Effector memory CD4-positive, alpha-beta T cell (primary cell): ENCODE measurements around the gene CEP112.

Source experiments
- DNase-seq, 3 donors: peaks; one replicate each; pipeline ENCODE4 v3.0.0-alpha.2; 2020
- H3K27ac ChIP-seq: 2 replicates; pipeline ENCODE4 v1.7.0; 2013; ENCODE audit warnings: mild to moderate bottlenecking, low read length, moderate library complexity; ENCODE audit not compliant: insufficient read depth, poor library complexity, severe bottlenecking
- H3K27me3 ChIP-seq: replicated peaks from 2 replicates; pipeline ENCODE4 v1.7.0; 2013; ENCODE audit warnings: mild to moderate bottlenecking, low read length; ENCODE audit not compliant: insufficient read depth, control insufficient read depth, poor library complexity, severe bottlenecking
- H3K36me3 ChIP-seq: 2 replicates; pipeline ENCODE4 v1.7.0; 2013; ENCODE audit warnings: mild to moderate bottlenecking, low read length, moderate library complexity; ENCODE audit not compliant: control insufficient read depth, insufficient read depth
- H3K4me1 ChIP-seq: 2 replicates; pipeline ENCODE4 v1.7.0; 2013; ENCODE audit warnings: low read length, mild to moderate bottlenecking; ENCODE audit not compliant: control insufficient read depth, insufficient read depth, poor library complexity, severe bottlenecking
- H3K4me3 ChIP-seq: 2 replicates; pipeline ENCODE4 v1.7.0; 2013; ENCODE audit warnings: low read length, low read depth, mild to moderate bottlenecking; ENCODE audit not compliant: insufficient read depth, poor library complexity, severe bottlenecking
- H3K9me3 ChIP-seq: 2 replicates; pipeline ENCODE4 v1.7.0; 2013; ENCODE audit warnings: mild to moderate bottlenecking, low read length, moderate library complexity; ENCODE audit not compliant: control insufficient read depth

The CEP112 gene

GRCh38 chr17:65753348-65753747 lies 438.6 kb downstream of the CEP112 start:
- no peak for DNase-seq
- peaks cover 12% of the 10 kb centered on the region for H3K4me1 ChIP-seq

GRCh38 chr17:65751263-65751662 lies 440.7 kb downstream of the CEP112 start:
- H3K27ac ChIP-seq: no peak overlapping the region
- H3K4me1 ChIP-seq: peaks cover 12% of the 10 kb centered on the region
- no peaks in the 10 kb centered on the region for H3K27me3 ChIP-seq
- no peaks in the 10 kb centered on the region for H3K9me3 ChIP-seq
- DNase-seq: no peak
- H3K36me3 ChIP-seq: no peaks in the 10 kb centered on the region
- H3K4me3 ChIP-seq: no peak overlapping the region

More at GRCh38 chr17:65753348-65753747, 438.6 kb downstream of the CEP112 start:
- H3K9me3 ChIP-seq: no peaks in the 10 kb centered on the region
- H3K36me3 ChIP-seq: no peaks in the 10 kb centered on the region
- H3K4me3 ChIP-seq: no peak overlapping the region
- no peak overlapping the region for H3K27ac ChIP-seq
- no peaks in the 10 kb centered on the region for H3K27me3 ChIP-seq

GRCh38 chr17:65750631-65751115 lies 441.3 kb downstream of the CEP112 start:
- Histone ChIP-seq H3K27me3 (no peaks in the 10 kb centered on the region), H3K4me1 (peaks cover 12% of the 10 kb centered on the region), H3K4me3 (no peak overlapping the region), H3K36me3 (no peaks in the 10 kb centered on the region), H3K27ac (no peak overlapping the region), H3K9me3 (no peaks in the 10 kb centered on the region)
- DNase-seq: peak in 2 of 3 donors; percentile 25 to 45

GRCh38 chr17:65750166-65750565 lies 441.8 kb downstream of the CEP112 start:
- Histone ChIP-seq H3K27ac (no peak overlapping the region), H3K27me3 (no peaks in the 10 kb centered on the region), H3K4me3 (no peak overlapping the region), H3K9me3 (no peaks in the 10 kb centered on the region), H3K36me3 (no peaks in the 10 kb centered on the region), H3K4me1 (peaks cover 12% of the 10 kb centered on the region)
- DNase-seq: no peak

- H3K4me3 ChIP-seq: no peak overlapping the region
- no peaks in the 10 kb centered on the region for H3K36me3 ChIP-seq
- no peaks in the 10 kb centered on the region for H3K9me3 ChIP-seq
- H3K27me3 ChIP-seq: no peaks in the 10 kb centered on the region
- H3K4me1 ChIP-seq: peaks cover 12% of the 10 kb centered on the region
- no peak overlapping the region for H3K27ac ChIP-seq
- no peak for DNase-seq
Observed at GRCh38 chr17:65749479-65749878, 442.5 kb downstream of the CEP112 start.

- no peak overlapping the region for H3K27ac ChIP-seq
- DNase-seq: no peak
- H3K4me1 ChIP-seq: peaks cover 11% of the 10 kb centered on the region
- no peak overlapping the region for H3K4me3 ChIP-seq
- H3K27me3 ChIP-seq: no peaks in the 10 kb centered on the region
- no peaks in the 10 kb centered on the region for H3K9me3 ChIP-seq
- H3K36me3 ChIP-seq: no peaks in the 10 kb centered on the region
Observed at GRCh38 chr17:65745241-65745640, 446.7 kb downstream of the CEP112 start.

GRCh38 chr17:65743308-65743655 lies 448.7 kb downstream of the CEP112 start:
- Histone ChIP-seq H3K27ac (no peak overlapping the region), H3K36me3 (no peaks in the 10 kb centered on the region), H3K4me3 (no peak overlapping the region), H3K9me3 (no peaks in the 10 kb centered on the region), H3K27me3 (no peaks in the 10 kb centered on the region), H3K4me1 (peaks cover 10% of the 10 kb centered on the region)
- no peak for DNase-seq

- Histone ChIP-seq H3K27ac (no peak overlapping the region), H3K36me3 (no peaks in the 10 kb centered on the region), H3K4me1 (peaks cover 10% of the 10 kb centered on the region), H3K27me3 (no peaks in the 10 kb centered on the region), H3K4me3 (peak overlapping the region; percentile 9), H3K9me3 (no peaks in the 10 kb centered on the region)
- no peak for DNase-seq
Observed at GRCh38 chr17:65742403-65743307, 449.3 kb downstream of the CEP112 start.

- Histone ChIP-seq H3K36me3 (no peaks in the 10 kb centered on the region), H3K27me3 (no peaks in the 10 kb centered on the region), H3K4me3 (no peak overlapping the region), H3K4me1 (peaks cover 10% of the 10 kb centered on the region), H3K27ac (no peak overlapping the region), H3K9me3 (no peaks in the 10 kb centered on the region)
- DNase-seq: no peak
Observed at GRCh38 chr17:65741710-65742109, 450.2 kb downstream of the CEP112 start.

- DNase-seq: no peak
Observed at GRCh38 chr17:65739034-65739433, 452.9 kb downstream of the CEP112 start.

More at GRCh38 chr17:65739034-65739433, 452.9 kb downstream of the CEP112 start:
- Histone ChIP-seq H3K36me3 (no peaks in the 10 kb centered on the region), H3K27ac (no peak overlapping the region), H3K4me1 (peaks cover 10% of the 10 kb centered on the region), H3K4me3 (no peak overlapping the region), H3K27me3 (no peaks in the 10 kb centered on the region), H3K9me3 (no peaks in the 10 kb centered on the region)
